Transverse colon (tissue), 4 donors: ENCODE measurements around the gene AZU1.
A peak's percentile ranks its signal among the peaks of the same experiment; 100 is the strongest.

ENCODE experiments used
- CTCF ChIP-seq, 5 experiments: fragments of 200-600 bp in 3 of 5; fragments of 450-650 bp in 2 of 5; sonication (generic) in 3 of 5; IDR thresholded peaks; 1 replicate in 2 of 5; 2 replicates in 3 of 5; pipeline ENCODE4 v1.5.1; 2016 to 2017; ENCODE audit warnings: antibody characterized with exemption in 5 of 5, inconsistent platforms in 3 of 5, mild to moderate bottlenecking in 2 of 5, moderate library complexity in 1 of 5
- EP300 ChIP-seq: sonication (generic); formaldehyde crosslinking; IDR thresholded peaks from one replicate; pipeline ENCODE4 v1.6.1; 2017; ENCODE audit warnings: antibody characterized with exemption, low read depth
- POLR2A ChIP-seq: fragments of 450-650 bp; IDR thresholded peaks from one replicate; pipeline ENCODE4 v1.6.1; 2016; ENCODE audit warnings: antibody characterized with exemption, mild to moderate bottlenecking, moderate library complexity
- POLR2AphosphoS5 ChIP-seq, 3 donors: sonication (generic); formaldehyde crosslinking; IDR thresholded peaks; one replicate each; pipeline ENCODE4 v1.6.1; 2016; ENCODE audit warnings: antibody characterized with exemption in 3 of 3

DNA sequence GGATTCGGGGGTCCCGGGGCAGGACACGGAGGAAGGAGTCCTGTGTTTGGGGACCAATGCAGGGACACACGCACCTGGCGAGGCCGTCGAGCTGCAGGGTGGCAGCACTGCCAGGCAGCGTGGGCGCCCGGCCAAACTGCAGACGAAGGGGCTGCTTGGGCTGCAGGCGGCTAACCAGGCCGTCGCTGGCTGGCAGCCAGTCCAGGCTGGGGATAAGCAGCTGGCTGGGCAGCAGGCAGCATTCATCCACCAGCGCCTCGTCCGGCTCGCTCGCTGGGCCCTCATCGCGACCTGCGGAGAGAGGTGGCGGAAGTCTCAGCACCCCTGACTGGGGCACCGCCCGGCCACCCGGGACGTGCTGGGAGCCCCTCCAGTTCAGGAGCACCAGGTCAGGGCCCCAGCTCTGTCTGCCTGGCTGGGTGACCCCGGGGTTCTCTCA lies 43.3 kb downstream of the AZU1 start:
- TF ChIP-seq POLR2AphosphoS5 (IDR thresholded peaks at IDR 0.05): peak in 1 of 3 donors; percentile 7
- no peak for TF ChIP-seq CTCF (IDR thresholded peaks at IDR 0.05)
- TF ChIP-seq EP300: no peak
- TF ChIP-seq POLR2A: no peak
